AG09309 (cell line): ENCODE results near the gene ANKDD1B.

Source experiments
- DNase-seq: peaks from one replicate; pipeline ENCODE4 v3.0.0-alpha.2; 2010; ENCODE audit warnings: low read depth
- H3K4me3 ChIP-seq: 2 replicates; pipeline ENCODE4 v1.5.1; 2011; ENCODE audit warnings: mild to moderate bottlenecking, low read depth, low read length, moderate library complexity; ENCODE audit not compliant: control insufficient read depth
- CTCF ChIP-seq: IDR thresholded peaks from 2 replicates; pipeline ENCODE4 v1.5.1; 2011; ENCODE audit warnings: mild to moderate bottlenecking, low read depth, low read length, inconsistent platforms; ENCODE audit not compliant: insufficient read depth, control insufficient read depth; ENCODE audit errors: missing control alignments

ANKDD1B gene

GRCh38 chr5:75640826-75641225, 29.6 kb downstream of the ANKDD1B start:
- H3K4me3 ChIP-seq = no peak overlapping the region
- DNase-seq = no peak

DNA sequence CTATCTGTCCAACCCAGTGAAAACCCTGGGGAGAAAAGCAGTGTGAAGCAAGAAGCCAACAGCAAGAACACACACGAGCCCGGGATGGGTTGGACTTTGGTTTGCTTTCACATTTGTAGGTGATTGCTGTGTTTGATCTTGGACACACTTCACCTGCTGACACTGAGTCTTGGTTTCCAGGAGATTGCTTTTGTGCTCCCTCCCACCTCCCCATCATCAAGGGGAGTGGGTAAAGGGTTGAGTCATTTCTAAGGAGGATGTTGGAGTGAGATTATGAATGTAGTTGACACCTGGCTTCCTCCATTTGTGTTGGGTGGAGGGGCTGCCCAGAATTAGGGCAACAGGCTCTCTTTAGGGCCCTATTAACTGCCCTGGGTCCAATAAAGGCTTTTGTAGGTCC, 37.5 kb downstream of the ANKDD1B start:
- no peak overlapping the region for H3K4me3 ChIP-seq
- no peak for TF ChIP-seq CTCF
- DNase-seq = no peak

More at GRCh38 chr5:75640826-75641225, 29.6 kb downstream of the ANKDD1B start:
- no peak for TF ChIP-seq CTCF

DNA sequence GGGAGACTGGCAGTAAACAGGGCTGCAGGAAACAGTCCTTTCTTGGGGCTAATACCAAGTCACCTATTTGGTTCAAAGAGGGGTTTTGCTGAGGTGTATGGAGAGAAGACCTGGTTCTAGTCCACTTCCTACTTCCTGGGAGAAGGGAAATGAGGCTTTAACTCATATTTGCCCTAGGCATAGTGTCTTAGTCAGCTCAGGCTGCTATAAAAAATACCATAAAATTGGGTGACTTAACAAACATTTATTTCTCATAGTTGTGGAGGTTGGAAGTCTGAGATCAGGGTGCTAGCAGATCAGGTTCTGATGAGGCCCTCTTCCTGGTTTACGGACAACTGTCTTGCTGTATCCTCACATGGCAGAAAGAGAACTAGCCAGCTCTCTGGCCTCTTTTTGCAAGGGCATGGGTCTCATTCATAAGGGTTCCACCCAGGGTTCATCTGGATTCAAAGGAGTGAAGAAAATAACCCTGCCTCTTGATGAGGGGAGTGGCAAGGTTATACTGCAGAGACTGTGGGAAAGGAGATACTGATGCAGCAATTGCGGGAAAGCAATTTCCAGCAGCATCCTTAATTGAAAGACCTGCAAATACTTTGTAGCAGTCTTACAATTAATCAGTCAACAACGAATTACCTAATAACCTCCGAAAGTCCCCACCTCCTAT, 40.5 kb downstream of the ANKDD1B start:
- no peak for DNase-seq
- TF ChIP-seq CTCF = no peak
- H3K4me3 ChIP-seq = no peak overlapping the region

DNA sequence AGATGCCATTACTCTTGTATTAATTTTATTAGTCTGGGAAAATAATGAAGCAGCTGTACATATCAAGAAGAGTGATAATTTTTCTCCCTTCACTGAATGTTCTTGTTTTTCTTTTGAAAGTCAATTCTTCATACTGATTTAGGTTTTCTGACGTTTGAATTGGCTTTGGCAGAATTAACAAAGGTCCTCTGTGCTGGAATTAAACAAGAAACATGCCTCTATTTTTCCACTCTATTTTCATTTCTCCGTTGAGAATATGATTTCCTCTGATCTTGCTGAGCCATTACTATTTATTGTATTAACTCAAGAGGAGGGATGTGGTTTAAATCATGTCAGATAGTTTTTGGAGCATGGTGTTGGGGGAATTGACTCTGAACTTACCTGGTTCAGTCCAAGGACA, 42.3 kb downstream of the ANKDD1B start:
- no peak overlapping the region for H3K4me3 ChIP-seq
- no peak for TF ChIP-seq CTCF

DNA sequence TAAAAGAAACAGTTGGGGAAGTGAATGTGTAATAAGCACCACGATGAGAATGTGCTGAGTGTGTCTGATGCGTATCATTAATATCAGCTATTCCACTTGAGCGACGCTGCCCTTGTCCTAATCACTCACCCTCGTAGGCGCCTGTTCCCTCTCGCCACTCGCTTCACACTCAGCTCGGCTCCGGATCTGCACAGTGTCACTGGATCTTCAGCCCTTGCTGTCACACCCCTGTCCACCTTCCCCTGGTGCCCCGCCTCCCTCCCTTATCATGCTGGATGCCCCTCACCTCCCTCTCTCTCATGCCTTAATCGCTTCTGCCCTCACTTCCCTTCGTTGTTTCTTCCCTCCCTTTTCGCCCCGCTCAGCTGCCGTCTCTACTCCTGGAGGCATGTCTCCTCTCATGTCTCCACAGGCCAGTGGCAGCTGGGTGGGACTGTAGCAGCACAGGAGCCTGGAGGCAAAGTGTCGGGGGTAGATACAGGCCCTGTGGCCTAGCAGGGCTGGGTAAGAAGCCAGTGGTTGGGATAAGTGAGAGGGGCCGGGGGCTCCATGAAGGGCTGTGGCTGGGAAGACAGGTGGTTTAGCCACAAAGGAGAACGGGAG, 43.5 kb downstream of the ANKDD1B start:
- no peak for DNase-seq
- H3K4me3 ChIP-seq = no peak overlapping the region

More for the DNA sequence above, 42.3 kb downstream of the ANKDD1B start:
- DNase-seq = no peak

DNA sequence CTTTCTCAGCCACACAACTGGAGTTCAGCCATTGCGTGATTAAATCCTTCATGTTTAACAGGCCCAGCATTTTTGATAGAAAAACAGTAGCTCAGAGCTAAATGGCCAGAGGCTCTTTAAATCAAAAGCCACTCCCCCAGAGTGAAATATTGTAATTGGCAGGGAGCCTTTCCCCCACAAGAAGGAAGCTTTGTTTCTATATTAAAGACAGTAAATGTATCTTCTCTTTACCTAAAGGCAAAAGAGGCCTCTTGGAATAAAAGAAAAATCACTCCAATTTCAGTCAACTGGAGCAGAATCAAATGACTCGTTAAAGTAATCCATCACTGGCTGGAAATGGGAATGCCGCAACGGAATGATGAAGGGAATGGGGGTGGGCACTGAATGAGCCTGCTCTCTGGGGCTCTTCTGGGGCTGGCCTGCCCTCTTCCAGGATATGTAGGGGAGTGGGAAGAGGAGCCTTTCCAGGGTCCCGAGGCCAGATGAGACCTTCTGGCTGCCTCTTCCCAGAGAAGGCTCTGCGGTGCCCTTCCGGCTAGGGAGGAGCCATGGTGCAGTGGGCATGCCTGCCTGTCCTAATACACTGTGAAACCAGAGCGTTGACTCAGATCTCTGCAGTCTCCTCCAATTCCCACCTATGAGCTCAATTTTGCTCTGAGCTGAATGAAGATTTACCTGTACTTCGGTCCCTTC, 45.2 kb downstream of the ANKDD1B start:
- TF ChIP-seq CTCF = no peak
- peak; percentile 25 for DNase-seq
- peak overlapping the region; percentile 65 for H3K4me3 ChIP-seq

More for the DNA sequence above, 43.5 kb downstream of the ANKDD1B start:
- TF ChIP-seq CTCF = no peak
